Vagina (tissue), 2 donors: ENCODE measurements around the gene ABCC8.

Experiments
- CTCF ChIP-seq, 3 experiments: fragments of 450-650 bp in 2 of 3; fragments of 200-600 bp in 1 of 3; sonication (generic) in 1 of 3; IDR thresholded peaks; one replicate each; pipeline ENCODE4 v1.5.1; 2017 to 2019; ENCODE audit warnings: antibody characterized with exemption in 3 of 3, mild to moderate bottlenecking in 2 of 3, moderate library complexity in 2 of 3
- POLR2A ChIP-seq, 2 donors: fragments of 450-650 bp; IDR thresholded peaks; one replicate each; pipeline ENCODE4 v1.6.1; 2017; ENCODE audit warnings: antibody characterized with exemption in 2 of 2, mild to moderate bottlenecking in 2 of 2, moderate library complexity in 2 of 2

DNA sequence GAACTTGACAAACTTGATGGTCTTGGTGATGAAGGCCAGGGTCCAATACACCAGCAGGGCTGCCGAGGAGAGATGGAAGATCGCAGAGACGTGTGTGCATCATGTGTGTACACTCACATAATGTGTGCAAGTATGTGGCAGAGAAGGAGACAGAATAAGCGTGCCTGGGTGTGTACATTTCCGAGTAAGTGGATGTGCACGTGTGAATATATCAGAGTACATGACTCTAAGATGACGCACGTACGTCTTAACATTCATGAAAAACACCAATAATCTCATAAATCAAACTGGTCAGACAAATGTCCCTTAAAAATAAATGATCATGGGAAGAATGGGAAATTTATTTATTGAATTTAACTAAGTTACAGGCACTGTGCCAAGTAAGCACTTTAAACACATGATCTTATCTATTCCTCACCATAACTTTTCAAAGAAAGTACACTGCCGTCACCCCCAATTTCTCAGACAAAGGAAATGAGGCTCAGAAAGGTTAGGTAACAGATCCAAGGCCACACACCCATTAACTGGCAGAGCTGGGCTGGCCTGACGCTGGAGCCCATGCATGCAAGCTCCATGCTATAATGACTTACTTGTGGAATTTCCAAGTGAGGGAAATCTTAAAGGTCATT lies 13.0 kb downstream of the ABCC8 start:
- no peak for TF ChIP-seq POLR2A (IDR thresholded peaks at IDR 0.05)
- no peak for TF ChIP-seq CTCF (IDR thresholded peaks at IDR 0.05)
